ENCODE measurements around the gene HS3ST2.

The HS3ST2 gene

DNA sequence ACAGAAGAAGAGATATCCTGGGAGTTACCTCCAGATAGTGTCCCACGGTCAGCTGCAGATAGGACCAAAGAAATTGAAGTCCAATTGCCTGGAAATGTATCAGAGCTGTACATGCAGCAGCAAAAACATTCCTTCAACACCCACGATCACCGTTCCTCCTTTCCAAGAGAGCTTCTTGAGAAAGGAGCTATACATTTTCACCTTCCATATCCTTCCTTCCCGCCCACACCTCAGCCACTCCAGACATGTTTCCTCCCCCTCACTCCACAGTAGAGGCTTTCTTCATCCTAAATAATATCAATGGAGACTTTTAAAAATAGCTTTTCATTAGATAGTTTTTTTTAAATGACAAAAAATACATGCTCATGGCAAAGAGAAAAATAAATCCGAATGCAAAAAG, 87.6 kb downstream of the HS3ST2 start:
- no peak overlapping the region for H3K4me3 ChIP-seq
- no peak for TF ChIP-seq CTCF (IDR thresholded peaks at IDR 0.05)

GRCh38 chr16:22903716-22904115, 89.8 kb downstream of the HS3ST2 start:
- no peak overlapping the region for H3K27ac ChIP-seq
- DNase-seq (ENCODE audit: low spot score): no peak
- H3K4me3 ChIP-seq: no peak overlapping the region
- TF ChIP-seq CTCF (IDR thresholded peaks at IDR 0.05): no peak

More for the DNA sequence above, 87.6 kb downstream of the HS3ST2 start:
- no peak for DNase-seq (ENCODE audit: low spot score)
- H3K27ac ChIP-seq: no peak overlapping the region

DNA sequence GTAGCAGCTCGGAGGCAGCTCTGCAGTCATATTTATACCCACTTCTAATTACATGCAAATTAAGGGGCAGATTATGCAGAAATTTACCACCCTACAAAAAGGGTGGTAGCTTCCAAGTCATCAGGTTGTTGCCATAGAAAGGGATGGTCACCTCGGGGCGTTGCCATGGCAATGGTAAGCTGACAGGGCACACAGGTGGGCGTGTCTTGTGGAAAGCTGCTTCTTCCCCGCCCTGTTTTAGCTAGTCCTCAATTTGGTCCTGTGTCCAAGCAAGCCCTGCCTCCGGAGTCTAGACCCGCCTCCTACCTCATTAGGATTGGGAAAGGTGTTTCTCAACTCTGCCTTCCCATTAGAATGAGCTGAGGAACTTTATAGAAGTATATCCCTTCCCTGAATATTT, 98.7 kb downstream of the HS3ST2 start:
- DNase-seq (ENCODE audit: low spot score): no peak
- TF ChIP-seq CTCF (IDR thresholded peaks at IDR 0.05): no peak
- Histone ChIP-seq H3K27ac (no peak overlapping the region), H3K4me3 (no peak overlapping the region)

- DNase-seq (ENCODE audit: low spot score): no peak
- H3K4me3 ChIP-seq: no peak overlapping the region
- TF ChIP-seq CTCF (IDR thresholded peaks at IDR 0.05): no peak
Observed at GRCh38 chr16:22915003-22915402, 101.0 kb downstream of the HS3ST2 start.

DNA sequence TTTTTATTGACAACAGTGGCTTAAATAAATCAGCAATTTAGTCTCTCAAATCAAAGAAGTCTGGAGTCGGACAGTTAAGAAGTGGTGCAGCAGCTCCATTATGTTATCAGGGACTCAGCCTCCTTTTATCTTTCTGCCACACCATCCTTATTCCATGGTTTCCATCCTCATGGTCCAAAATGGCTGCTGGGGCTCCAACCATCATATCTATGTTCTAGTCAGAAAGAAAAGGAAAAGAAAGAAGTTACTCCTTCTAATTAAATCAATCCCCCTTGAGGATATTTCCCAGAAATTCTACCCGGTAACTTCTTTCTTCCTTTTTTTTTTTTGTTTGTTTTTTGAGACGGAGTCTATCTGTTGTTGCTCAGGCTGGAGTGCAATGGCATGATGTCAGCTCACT, 109.5 kb downstream of the HS3ST2 start:
- DNase-seq (ENCODE audit: low spot score): no peak
- Histone ChIP-seq H3K4me3 (no peak overlapping the region), H3K27ac (no peak overlapping the region)
- TF ChIP-seq CTCF (IDR thresholded peaks at IDR 0.05): no peak

More at GRCh38 chr16:22915003-22915402, 101.0 kb downstream of the HS3ST2 start:
- no peak overlapping the region for H3K27ac ChIP-seq

- Histone ChIP-seq H3K4me3 (no peak overlapping the region), H3K27ac (no peak overlapping the region)
- DNase-seq (ENCODE audit: low spot score): no peak
- TF ChIP-seq CTCF (IDR thresholded peaks at IDR 0.05): no peak
Observed at GRCh38 chr16:22924492-22924891, 110.5 kb downstream of the HS3ST2 start.

DNA sequence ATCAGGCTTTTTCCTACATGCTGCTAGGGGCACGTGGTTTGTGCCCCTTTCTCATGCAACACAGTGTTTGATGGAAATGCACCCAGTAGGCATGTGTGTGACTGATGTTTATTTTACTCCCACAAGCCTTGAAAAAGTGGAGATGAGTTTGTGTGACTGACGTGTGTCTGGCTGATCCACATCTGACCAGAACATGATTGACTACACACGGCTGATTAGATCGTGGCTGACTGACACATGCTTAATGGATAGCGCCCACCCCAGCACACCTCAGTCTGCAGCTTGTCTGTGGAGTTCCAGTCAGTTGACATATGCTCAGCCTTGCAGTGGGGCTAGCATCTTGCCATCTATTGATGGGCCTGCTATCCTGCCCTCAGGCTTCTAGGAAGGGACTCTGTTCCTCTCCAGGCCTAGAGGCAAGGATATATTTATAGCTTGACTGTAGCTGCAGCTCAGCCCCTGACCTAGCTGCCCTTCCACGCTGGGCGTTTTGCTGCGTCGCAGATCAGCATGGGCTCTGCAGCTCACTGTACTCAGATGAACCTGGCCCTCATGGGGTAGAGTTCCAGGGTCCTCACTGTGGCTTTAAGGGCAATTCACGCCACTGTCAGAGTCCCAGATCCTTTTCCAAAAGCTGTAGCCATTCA, 112.3 kb downstream of the HS3ST2 start:
- Histone ChIP-seq H3K4me3 (no peak overlapping the region), H3K27ac (no peak overlapping the region)
- TF ChIP-seq CTCF (IDR thresholded peaks at IDR 0.05): no peak
- DNase-seq (ENCODE audit: low spot score): no peak
